ENCODE data around the gene FAM171A1.
"Not testable (repeated sequence)": the region's sequence is repeated elsewhere in the genome, so short reads cannot be mapped to it uniquely, and the experiment has no call there.

FAM171A1 gene

DNA sequence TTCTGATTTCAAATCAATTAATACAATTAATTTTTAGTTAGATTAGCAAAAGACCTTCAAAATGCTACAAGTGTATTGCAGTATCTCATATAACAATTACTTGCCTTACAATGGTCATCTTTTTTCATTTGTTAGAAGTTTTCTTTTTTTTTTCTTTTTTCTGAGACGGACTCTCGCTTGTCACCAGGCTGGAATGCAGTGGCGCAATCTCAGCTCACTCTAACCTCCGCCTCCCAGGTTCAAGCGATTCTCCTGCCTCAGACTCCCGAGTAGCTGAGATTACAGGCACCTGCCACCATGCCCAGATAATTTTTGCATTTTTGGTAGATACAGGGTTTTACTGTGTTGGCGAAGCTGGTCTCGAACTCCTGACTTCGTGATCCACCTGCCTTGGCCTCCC, 95.0 kb downstream of the FAM171A1 start:
- DNase-seq: peak; percentile 20

DNA sequence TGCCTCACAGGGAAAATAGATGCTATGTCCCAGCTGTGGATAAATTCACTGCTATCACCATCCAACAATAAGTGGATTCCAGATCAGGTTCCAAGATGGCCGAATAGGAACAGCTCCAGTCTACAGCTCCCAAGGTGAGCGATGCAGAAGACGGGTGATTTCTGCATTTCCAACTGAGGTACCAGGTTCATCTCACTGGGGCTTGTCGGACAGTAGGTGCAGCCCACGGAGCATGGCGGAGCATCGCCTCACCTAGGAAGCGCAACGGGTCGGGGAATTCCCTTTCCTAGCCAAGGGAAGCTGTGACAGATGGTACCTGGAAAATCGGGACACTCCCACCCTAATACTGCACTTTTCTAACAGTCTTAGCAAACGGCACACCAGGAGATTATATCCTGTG, 101.3 kb downstream of the FAM171A1 start:
- not testable (repeated sequence) for DNase-seq

- no peak for DNase-seq
Observed at GRCh38 chr10:15267496-15267895, 103.6 kb downstream of the FAM171A1 start.

DNA sequence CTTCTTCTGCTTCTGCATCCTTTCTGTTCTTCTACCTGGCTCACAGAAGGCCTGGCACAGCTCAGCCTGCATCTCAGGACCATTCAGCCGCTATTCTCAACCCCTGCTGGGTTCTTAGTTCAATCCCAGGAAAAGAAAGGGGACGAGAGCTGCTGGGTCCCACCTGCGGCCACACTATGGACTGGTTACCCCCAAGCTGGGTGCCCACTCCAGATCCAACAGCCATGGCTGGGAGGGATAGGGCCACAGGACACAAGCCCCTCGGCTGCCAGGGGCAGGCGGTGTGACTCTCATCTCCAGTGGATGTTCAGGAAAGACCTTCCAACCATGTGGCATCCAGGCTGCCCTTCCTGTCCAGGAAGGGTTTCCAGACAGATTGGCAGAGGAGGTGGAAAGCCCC, 105.0 kb downstream of the FAM171A1 start:
- no peak for DNase-seq

GRCh38 chr10:15265558-15265957, 105.5 kb downstream of the FAM171A1 start:
- DNase-seq: no peak

GRCh38 chr10:15265056-15265455, 106.0 kb downstream of the FAM171A1 start:
- no peak for DNase-seq

DNA sequence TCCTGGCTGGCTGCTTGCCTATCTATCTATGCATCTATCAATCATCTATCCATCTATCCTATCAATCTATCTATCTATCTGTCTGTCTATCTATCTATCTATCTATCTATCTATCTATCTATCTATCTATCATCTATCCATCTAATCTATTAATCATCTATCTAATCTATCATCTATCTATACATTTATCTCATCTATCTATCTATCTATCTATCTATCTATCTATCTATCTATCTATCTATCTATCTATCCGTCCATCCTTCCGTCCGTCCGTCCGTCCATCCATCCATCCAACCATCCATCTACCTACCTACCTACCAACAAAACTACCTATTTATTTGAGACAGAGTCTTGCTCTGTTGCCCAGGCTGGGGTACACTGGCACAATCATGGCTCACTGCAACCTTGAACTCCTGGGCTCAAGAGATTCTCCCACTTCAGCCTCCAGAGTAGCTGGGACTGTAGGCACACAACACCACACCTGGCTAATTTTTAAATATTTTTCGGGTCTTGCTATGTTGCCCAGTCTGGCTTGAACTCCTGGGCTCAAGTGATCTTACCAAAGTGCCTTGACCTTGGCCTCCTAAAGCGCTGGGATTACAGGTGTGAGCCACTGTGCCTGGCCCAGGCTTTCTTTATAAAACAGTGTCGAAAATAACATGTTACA, 107.3 kb downstream of the FAM171A1 start:
- DNase-seq: no peak

DNA sequence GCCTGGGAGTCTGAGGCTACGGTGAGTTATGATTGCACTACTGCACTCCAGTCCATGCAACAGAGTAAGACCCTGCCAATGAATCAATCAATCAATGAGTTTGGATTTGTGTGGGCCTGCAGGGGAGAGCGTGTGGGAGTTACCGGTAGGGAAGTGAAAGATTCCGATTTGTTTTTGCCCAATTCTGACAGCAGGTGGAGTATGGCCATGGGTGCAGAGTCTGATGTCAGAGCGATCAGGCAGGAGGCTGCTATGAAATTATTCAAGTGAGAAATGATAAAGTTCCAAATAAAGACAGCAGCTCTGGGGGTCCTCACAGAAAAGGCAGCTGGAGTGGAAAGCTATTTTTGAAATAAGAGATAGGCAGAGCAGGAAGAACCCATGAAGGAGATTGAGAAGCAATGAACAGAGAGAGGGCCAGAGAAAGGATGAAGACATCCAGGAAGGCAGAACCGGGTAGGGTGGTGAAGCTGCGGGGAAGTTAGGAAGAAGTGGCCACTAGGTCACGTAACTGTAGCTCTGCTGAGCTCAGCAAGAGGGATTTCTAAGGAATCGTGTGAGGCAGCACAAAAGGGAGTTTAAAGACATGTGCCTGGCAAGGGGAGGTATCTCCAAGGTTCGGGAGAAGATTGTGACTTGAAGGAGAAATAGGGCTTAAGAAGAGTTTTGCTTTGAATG, 108.9 kb downstream of the FAM171A1 start:
- peak; percentile 39 for DNase-seq

GRCh38 chr10:15259136-15259535, 112.0 kb downstream of the FAM171A1 start:
- DNase-seq: no peak

DNA sequence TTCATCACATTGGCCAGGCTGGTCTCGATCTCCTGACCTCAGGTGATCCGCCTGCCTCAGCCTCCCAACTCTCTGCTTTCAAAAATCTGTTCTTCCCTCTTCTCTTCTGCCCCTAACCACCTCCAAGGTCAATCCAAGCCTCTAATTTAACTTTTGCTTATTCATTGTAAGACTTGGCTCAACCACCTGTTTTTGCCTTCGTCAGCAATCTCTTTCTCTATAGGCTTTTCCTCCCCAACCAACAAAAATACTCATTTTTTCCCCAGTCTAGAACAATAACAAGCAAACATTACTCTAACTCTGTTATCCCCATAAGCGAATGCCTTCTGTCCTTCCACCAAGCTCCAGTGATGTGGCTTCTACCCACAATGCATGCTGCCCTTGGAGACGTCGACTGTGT, 112.8 kb downstream of the FAM171A1 start:
- no peak for DNase-seq

GRCh38 chr10:15255961-15256360, 115.1 kb downstream of the FAM171A1 start:
- DNase-seq: no peak

DNA sequence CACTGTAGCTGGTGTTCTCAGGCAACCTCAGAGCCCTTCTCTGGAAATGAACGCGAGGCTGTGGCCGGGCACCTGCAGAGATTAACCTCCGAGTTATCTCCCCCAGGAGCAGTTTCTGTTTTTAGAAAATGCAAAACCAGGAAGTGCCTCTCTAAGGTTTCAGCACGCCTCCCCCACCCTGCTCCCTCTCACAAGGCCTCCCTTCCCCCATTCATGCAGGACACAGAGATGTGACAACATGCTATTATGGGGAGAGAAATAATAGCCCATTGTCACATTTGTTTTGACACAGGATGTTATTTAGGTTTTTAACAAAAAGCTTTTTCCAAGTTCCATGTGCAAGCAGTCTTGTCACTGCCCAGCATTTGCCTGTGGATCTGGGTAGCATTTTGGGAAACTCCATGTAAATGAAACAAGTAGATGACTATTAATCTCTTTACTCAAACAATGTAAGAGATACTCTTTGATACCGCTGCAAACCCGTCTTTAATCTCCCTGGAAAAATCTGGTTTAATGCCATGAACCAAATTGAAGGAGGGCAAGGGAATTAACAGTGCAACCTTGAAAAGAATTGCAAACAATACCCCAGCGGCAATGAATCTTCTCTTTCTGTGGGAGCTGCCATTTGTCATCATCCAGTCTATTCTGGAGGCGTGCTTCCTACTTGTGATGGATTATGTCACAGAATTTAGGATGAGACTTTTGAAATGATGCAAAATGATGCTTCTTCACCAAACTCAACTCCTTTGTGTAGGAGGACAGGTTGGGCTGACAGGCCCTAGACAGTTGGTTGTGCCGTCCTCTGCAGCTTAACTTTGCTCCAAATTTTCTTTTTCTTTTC, 116.1 kb downstream of the FAM171A1 start:
- no peak for DNase-seq

GRCh38 chr10:15253951-15254807, 116.9 kb downstream of the FAM171A1 start:
- no peak for DNase-seq

DNA sequence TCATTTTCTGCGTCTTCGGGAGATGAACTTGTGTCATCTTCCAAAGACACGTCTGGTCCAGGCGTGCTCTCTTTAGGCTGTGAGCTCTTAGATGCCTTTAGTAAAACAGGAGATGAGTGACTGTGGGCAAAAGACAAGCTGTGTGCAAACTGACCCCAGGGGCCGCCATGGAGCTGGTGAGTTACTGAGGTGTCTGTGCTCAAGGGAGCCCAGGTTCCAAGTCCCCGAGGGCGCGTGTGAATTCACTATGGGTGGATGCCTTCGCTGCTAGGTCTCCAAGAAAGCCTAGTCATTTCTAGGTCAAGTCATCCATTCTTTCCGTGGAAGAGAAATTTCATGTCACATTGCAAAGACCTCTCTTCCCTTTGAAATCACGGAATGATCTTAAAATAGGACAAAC, 118.7 kb downstream of the FAM171A1 start:
- DNase-seq: no peak

DNA sequence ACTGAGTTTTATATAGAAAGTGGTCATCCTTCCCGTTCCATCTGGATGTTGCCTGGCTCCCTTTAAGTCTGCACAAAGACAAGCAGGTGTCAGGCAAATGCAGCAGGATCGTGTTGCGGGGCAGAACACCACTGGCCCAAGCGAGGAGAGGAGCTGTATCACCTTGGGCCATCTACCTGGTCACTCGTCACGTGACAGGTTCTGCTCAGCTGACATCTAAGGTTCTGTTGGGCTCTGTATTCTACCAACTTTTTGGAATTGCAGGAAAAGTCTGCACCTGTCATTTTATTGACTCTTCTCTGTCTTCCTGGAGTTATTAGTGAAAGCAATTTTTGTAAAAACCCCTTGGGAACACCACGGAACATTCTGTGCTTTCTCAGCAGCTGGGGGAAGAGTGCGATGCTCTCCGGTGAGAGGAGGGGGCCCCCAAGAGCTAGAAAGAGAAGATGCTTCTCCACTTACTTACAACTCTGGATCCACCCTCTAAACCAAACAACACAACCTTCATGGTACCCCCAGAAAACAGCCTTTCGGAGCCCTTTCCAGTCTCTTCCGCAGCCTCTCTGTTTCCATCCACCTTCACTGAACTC, 119.2 kb downstream of the FAM171A1 start:
- DNase-seq: no peak

DNA sequence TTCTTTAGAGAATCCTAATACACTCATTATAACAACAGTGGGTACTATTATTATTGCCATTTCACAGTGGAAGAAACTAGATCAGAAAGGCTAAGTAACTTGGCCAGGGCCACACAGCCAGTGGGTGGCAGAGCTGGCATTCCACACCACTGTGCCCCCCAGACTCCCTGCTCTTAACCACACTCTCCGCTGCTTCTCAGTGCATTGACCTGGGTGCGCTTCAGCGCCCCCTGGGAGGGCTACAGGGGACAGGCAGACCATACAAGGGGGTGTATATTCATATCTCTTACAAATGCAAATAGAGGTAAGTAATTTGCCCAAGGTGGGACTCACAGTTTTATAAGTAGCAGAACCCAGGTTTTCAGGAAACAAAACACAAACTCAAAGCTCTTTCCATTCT, 125.6 kb downstream of the FAM171A1 start:
- peak; percentile 17 for DNase-seq

DNA sequence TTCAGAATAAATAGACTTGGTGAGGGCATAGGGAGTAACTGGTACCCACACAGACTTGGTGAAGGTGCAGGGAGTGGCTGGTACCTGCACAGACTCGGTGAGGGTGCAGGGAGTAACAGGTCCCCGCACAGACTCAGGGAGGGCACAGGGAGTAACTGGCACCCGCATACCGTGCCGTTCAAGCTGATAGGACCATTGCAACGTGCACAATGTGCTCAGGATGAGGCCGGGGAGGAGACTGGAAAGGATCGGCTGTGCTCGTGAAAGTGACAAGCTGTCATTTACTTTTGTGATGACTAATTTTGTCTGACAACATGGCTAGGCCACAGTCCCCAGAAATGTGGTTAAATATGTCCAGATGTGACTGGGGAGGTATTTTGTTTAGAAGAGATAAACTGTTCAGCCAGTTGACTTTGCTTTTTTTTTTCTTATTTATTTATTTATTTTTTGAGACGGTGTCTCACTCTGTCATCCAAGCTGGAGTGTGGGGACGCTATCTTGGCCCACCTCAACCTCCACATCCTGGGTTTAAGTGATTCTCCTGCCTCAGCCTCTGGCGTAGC, 126.4 kb downstream of the FAM171A1 start:
- no peak for DNase-seq

GRCh38 chr10:15242261-15242840, 128.7 kb downstream of the FAM171A1 start:
- DNase-seq: no peak

GRCh38 chr10:15241306-15241705, 129.8 kb downstream of the FAM171A1 start:
- DNase-seq: no peak

- DNase-seq: peak; percentile 26
Observed at GRCh38 chr10:15238555-15239335, 132.3 kb downstream of the FAM171A1 start.

DNA sequence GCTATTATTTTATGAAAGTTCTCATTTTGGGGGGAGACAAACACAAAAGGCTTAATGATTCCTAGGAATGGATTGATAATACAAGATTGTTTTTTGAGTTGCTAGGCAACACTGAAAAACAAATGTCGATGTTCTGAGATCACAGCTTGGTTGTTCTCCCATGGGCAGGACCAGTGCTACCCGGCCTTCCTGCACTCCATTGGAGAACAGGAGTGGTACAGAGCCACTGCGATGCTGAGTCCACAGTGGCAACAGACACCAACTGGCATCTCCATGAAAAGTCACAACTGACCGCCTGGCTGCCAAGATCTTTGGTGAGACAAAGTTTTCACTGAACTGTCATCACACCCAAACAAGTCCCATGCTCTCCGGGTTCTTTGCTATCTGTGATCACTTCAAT, 133.7 kb downstream of the FAM171A1 start:
- peak; percentile 72 for DNase-seq

Data from fibroblast of skin of right biceps (primary cell).